KBM-7 (cell line): Measurements from ENCODE around the gene TNFRSF14.
"Not testable (repeated sequence)": the region's sequence is repeated elsewhere in the genome, so short reads cannot be mapped to it uniquely, and the experiment has no call there.

Experiments used
- DNase-seq: peaks from one replicate; pipeline ENCODE4 v3.0.0-alpha.2; 2015
- in situ Hi-C: fragments of 300-500 bp; cut with MboI; formaldehyde crosslinking; loops from 2 replicates; pipeline ENCODE4 v1.14.3; 2020; ENCODE audit warnings: low sequenced_read_pairs, low pct_unique_long_range_greater_than_20kb, mixed read lengths

The TNFRSF14 gene

GRCh38 chr1:2549367-2550029 is 6.7 kb upstream of the TNFRSF14 start:
- DNase-seq, in situ Hi-C loops: not testable (repeated sequence)

GRCh38 chr1:2550309-2550861 is 5.8 kb upstream of the TNFRSF14 start:
- in situ Hi-C loops: not testable (repeated sequence)

DNA sequence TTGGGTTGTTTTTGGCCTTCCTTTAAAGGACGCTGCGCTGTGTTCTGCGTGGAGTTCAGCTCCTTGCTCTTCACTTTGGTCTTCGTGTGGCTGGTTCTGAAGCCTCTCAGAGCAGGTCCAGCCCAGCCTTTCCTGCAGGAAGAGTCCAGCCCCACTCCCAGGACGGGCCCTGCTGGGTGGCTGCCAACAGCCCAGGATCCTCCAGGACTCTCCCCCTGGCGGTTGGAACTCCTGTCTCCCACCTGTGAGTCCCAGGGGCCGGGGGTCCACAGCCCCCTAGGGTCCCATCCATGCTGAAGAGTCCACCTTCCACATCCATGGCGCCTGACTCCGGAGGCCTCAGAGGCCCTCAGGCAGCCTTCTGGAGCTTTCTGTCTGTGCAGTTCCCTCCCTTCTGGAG is 4.6 kb upstream of the TNFRSF14 start:
- DNase-seq, in situ Hi-C loops: not testable (repeated sequence)

More at GRCh38 chr1:2550309-2550861, 5.8 kb upstream of the TNFRSF14 start:
- not testable (repeated sequence) for DNase-seq

- in situ Hi-C loops: no loop called here
- no peak for DNase-seq
Measured at GRCh38 chr1:2552189-2552588, 4.0 kb upstream of the TNFRSF14 start.

GRCh38 chr1:2553076-2553475 is 3.1 kb upstream of the TNFRSF14 start:
- in situ Hi-C loops, DNase-seq: not testable (repeated sequence)

- in situ Hi-C loops: no loop called here
- DNase-seq: no peak
Measured at GRCh38 chr1:2553871-2554620, 2.1 kb upstream of the TNFRSF14 start.

GRCh38 chr1:2554621-2555387 is 1.4 kb upstream of the TNFRSF14 start:
- in situ Hi-C loops: no loop called here
- peak; percentile 51 for DNase-seq

- DNase-seq: peak; percentile 82
- in situ Hi-C loops: no loop called here
Measured at GRCh38 chr1:2555634-2556276, 416 bp upstream of the TNFRSF14 start.

- in situ Hi-C loops: no loop called here
- DNase-seq: no peak
Measured at GRCh38 chr1:2556678-2557481, 709 bp downstream of the TNFRSF14 start.

DNA sequence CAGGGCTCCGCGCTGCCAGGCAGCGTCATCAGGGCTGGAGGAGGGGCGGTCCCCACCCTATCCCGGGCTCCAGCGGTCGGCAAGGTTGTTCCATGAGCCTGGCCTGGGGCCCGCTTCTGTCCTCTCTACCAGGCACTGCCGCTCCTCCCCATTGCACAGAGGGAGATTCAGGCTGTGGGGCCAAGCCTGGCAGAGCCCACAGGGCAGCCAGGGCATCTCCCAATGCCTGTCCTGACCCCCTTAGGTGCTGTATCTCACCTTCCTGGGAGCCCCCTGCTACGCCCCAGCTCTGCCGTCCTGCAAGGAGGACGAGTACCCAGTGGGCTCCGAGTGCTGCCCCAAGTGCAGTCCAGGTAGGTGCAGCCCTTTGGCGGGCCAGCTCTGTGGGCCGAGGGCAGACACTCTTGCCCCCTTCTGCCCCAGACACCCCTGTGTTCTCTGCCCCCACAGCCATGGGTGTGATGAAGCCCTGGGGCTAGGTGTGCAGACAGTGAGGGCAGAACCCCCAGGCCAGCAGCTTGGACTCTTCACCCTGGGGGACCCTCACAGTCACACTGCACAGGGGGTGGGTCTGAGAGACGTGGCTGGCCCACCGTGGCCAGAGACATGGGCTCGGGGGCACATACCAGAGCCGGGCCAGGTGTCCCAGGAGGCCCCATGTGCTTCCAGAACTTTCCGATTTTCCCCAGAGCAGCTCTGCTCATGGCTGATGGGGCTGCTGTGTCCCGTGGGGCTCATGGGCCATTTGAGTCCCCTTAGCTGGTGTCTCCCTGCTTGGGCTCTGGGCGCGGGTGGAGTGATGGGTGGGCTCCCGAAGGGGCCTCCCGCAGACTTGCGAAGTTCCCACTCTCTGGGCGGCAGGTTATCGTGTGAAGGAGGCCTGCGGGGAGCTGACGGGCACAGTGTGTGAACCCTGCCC is 1.6 kb downstream of the TNFRSF14 start:
- no peak for DNase-seq
- in situ Hi-C loops: no loop called here

DNA sequence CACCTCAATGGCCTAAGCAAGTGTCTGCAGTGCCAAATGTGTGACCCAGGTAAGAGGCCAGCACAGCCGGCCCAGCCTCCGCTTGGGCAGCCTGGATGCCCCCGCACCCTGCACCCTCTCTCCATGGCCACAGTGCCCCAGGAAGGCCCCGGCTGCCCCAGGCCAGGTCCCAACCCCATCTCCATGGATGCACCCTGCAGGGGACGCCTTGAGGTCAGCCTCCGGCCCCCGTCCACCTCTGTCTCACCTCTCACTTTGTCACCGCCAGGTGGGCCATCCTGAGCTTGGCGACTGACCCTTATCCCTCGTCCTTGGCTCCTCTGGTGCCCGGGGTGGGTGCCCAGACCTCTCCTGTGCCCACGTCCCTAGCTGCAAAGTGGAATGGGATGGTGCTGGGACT is 2.2 kb downstream of the TNFRSF14 start:
- no peak for DNase-seq
- in situ Hi-C loops: no loop called here

- DNase-seq: no peak
- in situ Hi-C loops: no loop called here
Measured at GRCh38 chr1:2558861-2559260, 2.7 kb downstream of the TNFRSF14 start.

DNA sequence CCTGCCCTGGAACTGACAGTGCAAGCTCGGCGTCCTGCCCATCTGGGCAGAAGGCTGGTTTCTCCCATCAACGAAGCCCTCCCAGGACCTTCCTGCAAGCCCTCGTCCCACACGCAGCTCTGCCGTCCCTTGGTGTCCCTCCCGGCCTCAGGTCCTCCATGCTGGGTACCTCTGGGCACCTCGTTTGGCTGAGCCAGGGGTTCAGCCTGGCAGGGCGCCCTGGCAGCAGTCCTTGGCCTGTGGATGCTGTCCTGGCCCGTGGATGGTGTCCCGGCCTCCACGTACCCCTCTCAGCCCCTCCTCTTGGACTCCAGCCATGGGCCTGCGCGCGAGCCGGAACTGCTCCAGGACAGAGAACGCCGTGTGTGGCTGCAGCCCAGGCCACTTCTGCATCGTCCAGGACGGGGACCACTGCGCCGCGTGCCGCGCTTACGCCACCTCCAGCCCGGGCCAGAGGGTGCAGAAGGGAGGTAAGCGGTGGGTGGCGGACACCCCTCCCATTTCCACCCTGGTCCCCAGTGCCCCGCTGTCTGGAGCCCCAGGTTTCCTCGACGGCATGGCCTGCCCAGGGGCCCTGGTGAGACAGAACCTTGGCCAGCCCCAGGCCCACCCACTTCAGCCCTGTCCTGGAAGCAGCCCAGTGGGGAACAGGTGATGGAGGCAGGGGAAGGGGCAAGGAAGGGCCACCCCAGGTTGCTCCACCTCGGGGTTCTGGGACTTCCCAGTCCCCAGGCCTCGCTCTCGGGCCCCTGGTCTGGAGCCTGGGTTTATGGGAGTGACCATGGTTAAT is 3.5 kb downstream of the TNFRSF14 start:
- in situ Hi-C loops: no loop called here
- DNase-seq: no peak

GRCh38 chr1:2560299-2561073 is 4.3 kb downstream of the TNFRSF14 start:
- DNase-seq: no peak
- in situ Hi-C loops: no loop called here

- no peak for DNase-seq
- in situ Hi-C loops: no loop called here
Measured at GRCh38 chr1:2561446-2561845, 5.3 kb downstream of the TNFRSF14 start.
